ENCODE results near the gene FAM241B.

Gene FAM241B

DNA sequence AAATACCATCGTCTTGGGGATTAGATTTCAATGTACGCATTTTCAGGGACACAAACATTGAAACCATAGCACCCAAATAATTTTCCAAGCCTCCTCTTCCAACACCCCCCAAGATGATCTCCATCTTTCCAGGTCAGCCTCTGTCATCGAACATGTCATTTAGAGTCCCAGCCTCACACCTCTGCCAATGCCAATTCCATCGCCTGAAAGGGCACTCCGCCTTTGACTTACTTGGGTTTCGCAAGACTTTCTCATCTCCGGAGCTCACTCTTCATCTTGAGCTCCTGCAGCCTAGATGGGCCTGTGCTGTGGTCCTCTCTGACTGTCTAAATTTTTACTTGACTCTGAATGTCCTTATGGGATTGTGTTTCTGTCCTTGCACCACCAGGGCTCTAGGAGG is 10.4 kb upstream of the FAM241B start:
- no peaks in the 10 kb centered on the region for H3K36me3 ChIP-seq (ENCODE audit: control insufficient read depth in 2 of 2, insufficient read depth in 1 of 2, low read length in 2 of 2)
- H3K27ac ChIP-seq (ENCODE audit: extremely low read depth, low read depth, low read length), result no peak overlapping the region
- TF ChIP-seq ZNF521 (tag by site-specific recombination; IDR thresholded peaks at IDR 0.05), result no peak
- no peak for TF ChIP-seq SP2 (tag by site-specific recombination; IDR thresholded peaks at IDR 0.05)
- no peak for TF ChIP-seq ZNF140 (tag by site-specific recombination; IDR thresholded peaks at IDR 0.05)
- no peak for TF ChIP-seq ZNF404 (tag by site-specific recombination; IDR thresholded peaks at IDR 0.05)
- no peak for TF ChIP-seq ZFP69B (tag by site-specific recombination; IDR thresholded peaks at IDR 0.05)
- no peak for TF ChIP-seq ZNF292 (tag by site-specific recombination; IDR thresholded peaks at IDR 0.05; ENCODE audit: borderline replicate concordance, low read depth)
- no peak for TF ChIP-seq BCL11B (tag by site-specific recombination; IDR thresholded peaks at IDR 0.05; ENCODE audit: low read depth)
- no peak for TF ChIP-seq ZNF169 (tag by site-specific recombination; IDR thresholded peaks at IDR 0.05)
- no peak for TF ChIP-seq ZNF266 (tag by site-specific recombination; IDR thresholded peaks at IDR 0.05; ENCODE audit: low read depth)
- TF ChIP-seq, protein P1, sequence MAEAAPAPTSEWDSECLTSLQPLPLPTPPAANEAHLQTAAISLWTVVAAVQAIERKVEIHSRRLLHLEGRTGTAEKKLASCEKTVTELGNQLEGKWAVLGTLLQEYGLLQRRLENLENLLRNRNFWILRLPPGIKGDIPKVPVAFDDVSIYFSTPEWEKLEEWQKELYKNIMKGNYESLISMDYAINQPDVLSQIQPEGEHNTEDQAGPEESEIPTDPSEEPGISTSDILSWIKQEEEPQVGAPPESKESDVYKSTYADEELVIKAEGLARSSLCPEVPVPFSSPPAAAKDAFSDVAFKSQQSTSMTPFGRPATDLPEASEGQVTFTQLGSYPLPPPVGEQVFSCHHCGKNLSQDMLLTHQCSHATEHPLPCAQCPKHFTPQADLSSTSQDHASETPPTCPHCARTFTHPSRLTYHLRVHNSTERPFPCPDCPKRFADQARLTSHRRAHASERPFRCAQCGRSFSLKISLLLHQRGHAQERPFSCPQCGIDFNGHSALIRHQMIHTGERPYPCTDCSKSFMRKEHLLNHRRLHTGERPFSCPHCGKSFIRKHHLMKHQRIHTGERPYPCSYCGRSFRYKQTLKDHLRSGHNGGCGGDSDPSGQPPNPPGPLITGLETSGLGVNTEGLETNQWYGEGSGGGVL (tag by site-specific recombination; IDR thresholded peaks at IDR 0.05), result no peak
- no peak for TF ChIP-seq YY1 (tag by site-specific recombination; IDR thresholded peaks at IDR 0.05)
- TF ChIP-seq ZNF623 (tag by site-specific recombination; IDR thresholded peaks at IDR 0.05), result no peak
- no peak for TF ChIP-seq ZNF664 (tag by site-specific recombination; IDR thresholded peaks at IDR 0.05)
- TF ChIP-seq HOXD13 (CRISPR knock-in tag; IDR thresholded peaks at IDR 0.05; ENCODE audit: borderline replicate concordance), result no peak
- TF ChIP-seq TRIM28 (IDR thresholded peaks at IDR 0.05; ENCODE audit: borderline replicate concordance, low read length), result no peak
- no peaks in the 10 kb centered on the region for H3K4me1 ChIP-seq (ENCODE audit: control insufficient read depth, insufficient read depth, low read length)
- CTCF ChIA-PET, result interaction anchor here (0.6 to 2.7 kb wide), 2 partner anchors 10 to 21 kb away, joined by 4 to 11 read pairs; partner anchors contain the start of gene FAM241B
- POLR2A ChIA-PET, result no interaction called here
- no peak overlapping the region for H3K4me3 ChIP-seq (ENCODE audit: low read depth, low read length)
- H3K9me3 ChIP-seq (ENCODE audit: control insufficient read depth, insufficient read depth, low read depth, low read length), result no peaks in the 10 kb centered on the region

GRCh38 chr10:69620625-69621024 is 9.4 kb upstream of the FAM241B start:
- Histone ChIP-seq H3K27ac (ENCODE audit: extremely low read depth, low read depth, low read length) (no peak overlapping the region), H3K9me3 (ENCODE audit: control insufficient read depth, insufficient read depth, low read depth, low read length) (no peaks in the 10 kb centered on the region), H3K4me1 (ENCODE audit: control insufficient read depth, insufficient read depth, low read length) (no peaks in the 10 kb centered on the region), H3K36me3 (ENCODE audit: control insufficient read depth in 2 of 2, insufficient read depth in 1 of 2, low read length in 2 of 2) (no peaks in the 10 kb centered on the region), H3K4me3 (ENCODE audit: low read depth, low read length) (no peak overlapping the region)
- ChIA-PET POLR2A (no interaction called here), CTCF (interaction anchor here (2.7 kb wide), 1 partner anchor 9 kb away, joined by 11 read pairs; the partner anchor contains the start of gene FAM241B)
- TF ChIP-seq ZNF292 (tag by site-specific recombination; IDR thresholded peaks at IDR 0.05; ENCODE audit: borderline replicate concordance, low read depth) (no peak), ZNF501 (tag by site-specific recombination; IDR thresholded peaks at IDR 0.05) (no peak), ZNF707 (tag by site-specific recombination; IDR thresholded peaks at IDR 0.05) (no peak), ZNF549 (tag by site-specific recombination; IDR thresholded peaks at IDR 0.05) (no peak), ZNF660 (tag by site-specific recombination; IDR thresholded peaks at IDR 0.05) (no peak), ZFP41 (tag by site-specific recombination; IDR thresholded peaks at IDR 0.05; ENCODE audit: borderline replicate concordance) (no peak), ZFP37 (tag by site-specific recombination; IDR thresholded peaks at IDR 0.05) (no peak), ZNF600 (tag by site-specific recombination; IDR thresholded peaks at IDR 0.05) (no peak), ZNF585B (tag by site-specific recombination; IDR thresholded peaks at IDR 0.05) (no peak), ZSCAN30 (tag by site-specific recombination; IDR thresholded peaks at IDR 0.05) (no peak), ZBTB20 (tag by site-specific recombination; IDR thresholded peaks at IDR 0.05) (no peak), ZNF184 (tag by site-specific recombination; IDR thresholded peaks at IDR 0.05) (no peak), ZNF473 (tag by site-specific recombination; IDR thresholded peaks at IDR 0.05) (no peak), OVOL3 (tag by site-specific recombination; IDR thresholded peaks at IDR 0.05) (no peak), RBAK (tag by site-specific recombination; IDR thresholded peaks at IDR 0.05) (no peak)
- TF ChIP-seq, protein P2, sequence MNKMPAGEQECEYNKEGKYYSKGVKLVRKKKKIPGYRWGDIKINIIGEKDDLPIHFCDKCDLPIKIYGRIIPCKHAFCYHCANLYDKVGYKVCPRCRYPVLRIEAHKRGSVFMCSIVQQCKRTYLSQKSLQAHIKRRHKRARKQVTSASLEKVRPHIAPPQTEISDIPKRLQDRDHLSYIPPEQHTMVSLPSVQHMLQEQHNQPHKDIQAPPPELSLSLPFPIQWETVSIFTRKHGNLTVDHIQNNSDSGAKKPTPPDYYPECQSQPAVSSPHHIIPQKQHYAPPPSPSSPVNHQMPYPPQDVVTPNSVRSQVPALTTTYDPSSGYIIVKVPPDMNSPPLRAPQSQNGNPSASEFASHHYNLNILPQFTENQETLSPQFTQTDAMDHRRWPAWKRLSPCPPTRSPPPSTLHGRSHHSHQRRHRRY (tag by site-specific recombination; IDR thresholded peaks at IDR 0.05), result no peak
